HUES6 (cell line): ENCODE data around the gene YY1.

Experiments used
- H3K27ac ChIP-seq: 2 replicates; pipeline ENCODE4 v1.7.0; 2013; ENCODE audit warnings: low read depth, mild to moderate bottlenecking, low read length, inconsistent platforms
- H3K27me3 ChIP-seq: 2 replicates; pipeline ENCODE4 v1.6.1; 2013; ENCODE audit warnings: low read length; ENCODE audit not compliant: control insufficient read depth, insufficient read depth
- H3K36me3 ChIP-seq: 2 replicates; pipeline ENCODE4 v1.6.1; 2013; ENCODE audit warnings: low read length; ENCODE audit not compliant: control insufficient read depth, insufficient read depth
- H3K4me1 ChIP-seq: 2 replicates; pipeline ENCODE4 v1.6.1; 2013; ENCODE audit warnings: low read length; ENCODE audit not compliant: control insufficient read depth, insufficient read depth
- H3K4me3 ChIP-seq: 2 replicates; pipeline ENCODE4 v1.5.1; 2013; ENCODE audit warnings: low read depth, low read length
- H3K9ac ChIP-seq: one replicate; pipeline ENCODE4 v1.6.1; 2013; ENCODE audit warnings: mild to moderate bottlenecking, low read length
- H3K9me3 ChIP-seq: 2 replicates; pipeline ENCODE4 v1.6.1; 2013; ENCODE audit warnings: low read depth, low read length; ENCODE audit not compliant: control insufficient read depth, insufficient read depth

The YY1 gene

DNA sequence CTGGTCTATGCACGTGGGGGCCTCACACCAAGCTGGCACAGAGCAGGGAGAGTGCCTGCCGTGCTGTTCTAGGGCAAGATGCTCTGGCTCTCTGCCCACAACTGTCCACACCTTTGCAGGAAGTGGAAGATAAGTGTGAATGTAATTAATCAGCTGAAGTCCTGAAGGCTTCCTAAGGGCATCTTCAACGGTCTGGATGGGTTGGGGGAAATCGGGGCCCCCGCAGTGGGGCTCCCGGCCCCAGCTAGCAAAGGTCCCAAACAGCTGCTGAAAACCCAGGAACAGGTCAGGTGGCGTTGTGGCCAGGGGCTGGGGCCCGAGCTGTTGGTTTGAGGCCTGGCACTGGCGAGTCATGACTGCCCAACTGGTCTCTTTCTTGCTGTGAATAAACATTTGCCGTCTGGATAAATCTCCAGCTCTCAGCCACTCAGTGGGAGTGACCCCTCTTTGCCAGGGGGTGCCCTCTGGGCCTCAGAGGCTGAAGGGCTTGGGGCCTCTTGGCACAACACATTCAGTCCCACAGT lies 74.0 kb downstream of the YY1 start:
- H3K4me1 ChIP-seq, result peaks cover 43% of the 10 kb centered on the region
- H3K9ac ChIP-seq, result no peak overlapping the region
- no peaks in the 10 kb centered on the region for H3K9me3 ChIP-seq
- no peaks in the 10 kb centered on the region for H3K27me3 ChIP-seq
- H3K4me3 ChIP-seq, result no peak overlapping the region
- H3K27ac ChIP-seq, result no peak overlapping the region
- no peaks in the 10 kb centered on the region for H3K36me3 ChIP-seq

DNA sequence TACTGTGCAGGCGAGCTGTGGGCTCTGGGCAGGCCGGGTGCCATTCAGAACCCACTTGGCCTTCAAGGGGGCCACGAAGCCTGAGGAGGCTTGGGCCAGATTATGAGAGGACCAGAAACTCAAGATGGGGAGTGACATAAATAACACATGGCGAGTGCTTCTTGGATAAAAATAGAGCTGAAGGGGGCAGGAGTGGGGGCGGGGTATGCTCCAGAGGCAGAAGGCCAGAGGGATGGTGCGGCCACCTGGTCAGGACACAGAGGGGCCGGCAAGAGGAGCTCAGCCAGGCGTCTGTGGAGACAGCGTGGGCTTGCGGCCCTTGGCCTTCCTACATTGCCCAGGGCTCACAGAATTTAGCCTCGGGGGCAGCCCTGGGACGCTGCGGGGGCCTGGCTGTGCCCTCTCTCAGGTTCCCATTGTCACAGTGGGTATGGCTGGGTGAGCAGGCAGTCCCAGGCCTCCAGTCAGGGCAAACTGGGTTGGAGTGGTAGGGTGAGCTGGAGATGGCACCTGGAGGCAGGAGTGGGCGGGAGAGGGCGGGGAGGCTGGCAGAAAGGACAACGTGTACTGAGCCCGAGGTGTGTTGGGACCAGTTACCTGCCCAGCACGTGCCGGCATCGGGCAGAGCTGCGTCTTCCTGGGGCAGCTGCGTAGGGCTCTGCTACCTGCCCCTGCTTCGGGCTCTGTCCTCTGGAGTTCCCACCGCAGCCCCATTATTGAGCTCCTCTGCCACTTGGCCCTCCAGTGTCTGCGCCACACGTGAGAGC lies 74.7 kb downstream of the YY1 start:
- no peak overlapping the region for H3K4me3 ChIP-seq
- no peaks in the 10 kb centered on the region for H3K9me3 ChIP-seq
- H3K27me3 ChIP-seq, result no peaks in the 10 kb centered on the region
- H3K36me3 ChIP-seq, result no peaks in the 10 kb centered on the region
- no peak overlapping the region for H3K9ac ChIP-seq
- H3K4me1 ChIP-seq, result peaks cover 42% of the 10 kb centered on the region
- no peak overlapping the region for H3K27ac ChIP-seq

DNA sequence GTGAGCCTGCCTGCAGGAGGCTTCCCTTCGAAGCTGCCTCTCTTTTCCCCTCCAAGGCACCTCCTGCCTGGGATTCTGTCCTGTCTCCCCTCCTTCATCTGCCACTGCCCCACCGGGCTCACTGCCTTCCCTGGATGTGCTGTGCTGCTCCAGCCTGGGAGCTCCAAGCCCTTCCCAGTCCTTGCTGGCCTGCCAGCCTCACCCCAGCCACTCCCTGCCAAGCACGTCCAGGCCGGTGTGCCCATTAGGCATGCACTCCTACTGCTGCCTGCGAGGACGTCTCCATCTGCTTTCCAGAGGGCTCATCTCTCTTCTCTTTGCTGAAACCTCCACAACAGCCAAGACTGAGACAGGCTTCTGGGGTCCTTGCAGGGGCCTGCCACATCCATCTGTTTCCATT lies 75.8 kb downstream of the YY1 start:
- Histone ChIP-seq H3K36me3 (no peaks in the 10 kb centered on the region), H3K9ac (no peak overlapping the region), H3K27me3 (no peaks in the 10 kb centered on the region), H3K27ac (no peak overlapping the region), H3K4me3 (no peak overlapping the region), H3K9me3 (no peaks in the 10 kb centered on the region), H3K4me1 (peaks cover 33% of the 10 kb centered on the region)

DNA sequence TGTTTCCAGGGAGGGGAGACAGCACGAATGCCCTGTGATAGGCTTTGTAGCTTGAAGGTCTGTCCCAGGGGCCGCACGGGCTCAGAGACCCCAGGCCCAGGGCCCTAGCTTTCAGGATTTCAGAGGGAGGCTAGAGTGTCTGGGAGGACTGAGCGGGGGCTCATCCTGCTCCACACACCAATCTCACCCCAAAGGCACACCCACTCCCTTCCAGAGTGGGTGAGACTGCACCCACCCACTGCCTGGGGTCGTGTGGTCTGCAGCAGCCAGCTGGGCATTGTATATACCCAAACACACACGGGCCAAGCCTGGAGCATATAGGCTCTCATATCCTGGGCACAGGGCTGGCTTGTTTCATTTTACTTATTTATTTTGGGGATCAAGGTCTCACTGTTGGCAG lies 78.4 kb downstream of the YY1 start:
- no peak overlapping the region for H3K27ac ChIP-seq
- no peak overlapping the region for H3K9ac ChIP-seq
- H3K4me3 ChIP-seq, result no peak overlapping the region
- peaks cover 15% of the 10 kb centered on the region for H3K4me1 ChIP-seq
- no peaks in the 10 kb centered on the region for H3K36me3 ChIP-seq
- H3K9me3 ChIP-seq, result no peaks in the 10 kb centered on the region
- no peaks in the 10 kb centered on the region for H3K27me3 ChIP-seq

DNA sequence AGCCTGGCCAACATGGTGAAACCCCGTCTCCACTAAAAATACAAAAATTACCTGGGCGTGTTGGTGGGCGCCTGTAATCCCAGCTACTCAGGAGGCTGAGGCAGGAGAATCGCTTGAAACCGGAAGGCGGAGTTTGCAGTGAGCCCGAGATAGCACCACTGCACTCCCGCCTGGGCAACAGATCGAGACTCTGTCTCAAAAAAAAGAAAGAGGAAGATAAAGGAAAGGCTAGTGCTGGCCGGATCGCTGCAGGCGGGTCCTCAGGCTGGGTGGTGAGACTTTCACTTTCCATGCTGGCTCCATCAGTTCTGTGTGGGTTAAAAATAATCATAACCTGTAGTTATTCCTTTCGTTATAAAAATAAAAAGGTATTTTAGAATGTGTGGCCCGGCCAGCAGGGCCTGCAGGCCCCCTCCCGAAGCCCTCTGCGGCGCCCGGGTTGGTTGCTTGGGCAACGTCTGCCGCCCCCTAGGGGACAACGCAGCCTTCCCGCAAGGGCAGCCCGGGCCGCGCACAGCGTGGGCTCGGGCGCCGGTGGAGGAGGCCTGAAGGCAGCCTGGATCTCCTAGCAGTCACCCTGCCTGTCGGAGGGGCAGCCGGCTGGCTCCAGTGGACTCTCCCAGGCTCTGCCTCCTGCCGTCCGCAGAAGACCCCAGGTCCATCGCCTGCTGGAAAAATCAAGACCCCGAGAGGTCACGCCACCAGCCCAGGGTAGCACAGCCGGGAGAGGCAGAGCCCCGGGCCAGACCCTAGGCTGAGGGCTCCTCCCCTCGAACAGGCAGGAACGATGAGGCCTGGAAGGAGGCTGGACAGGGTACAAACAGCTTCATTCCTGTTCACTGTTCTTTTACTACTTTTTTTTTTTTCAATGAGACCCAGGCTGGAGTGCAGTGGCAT lies 79.2 kb downstream of the YY1 start:
- H3K9me3 ChIP-seq, result no peaks in the 10 kb centered on the region
- no peak overlapping the region for H3K27ac ChIP-seq
- peaks cover 8% of the 10 kb centered on the region; the same call in 1 of the 2 replicates for H3K4me1 ChIP-seq
- no peak overlapping the region for H3K9ac ChIP-seq
- H3K27me3 ChIP-seq, result no peaks in the 10 kb centered on the region
- H3K36me3 ChIP-seq, result no peaks in the 10 kb centered on the region
- H3K4me3 ChIP-seq, result no peak overlapping the region

GRCh38 chr14:100320157-100320856 lies 81.4 kb downstream of the YY1 start:
- Histone ChIP-seq H3K27me3 (no peaks in the 10 kb centered on the region), H3K36me3 (no peaks in the 10 kb centered on the region), H3K27ac (no peak overlapping the region), H3K9me3 (no peaks in the 10 kb centered on the region), H3K4me3 (no peak overlapping the region), H3K4me1 (no peaks in the 10 kb centered on the region), H3K9ac (no peak overlapping the region)

DNA sequence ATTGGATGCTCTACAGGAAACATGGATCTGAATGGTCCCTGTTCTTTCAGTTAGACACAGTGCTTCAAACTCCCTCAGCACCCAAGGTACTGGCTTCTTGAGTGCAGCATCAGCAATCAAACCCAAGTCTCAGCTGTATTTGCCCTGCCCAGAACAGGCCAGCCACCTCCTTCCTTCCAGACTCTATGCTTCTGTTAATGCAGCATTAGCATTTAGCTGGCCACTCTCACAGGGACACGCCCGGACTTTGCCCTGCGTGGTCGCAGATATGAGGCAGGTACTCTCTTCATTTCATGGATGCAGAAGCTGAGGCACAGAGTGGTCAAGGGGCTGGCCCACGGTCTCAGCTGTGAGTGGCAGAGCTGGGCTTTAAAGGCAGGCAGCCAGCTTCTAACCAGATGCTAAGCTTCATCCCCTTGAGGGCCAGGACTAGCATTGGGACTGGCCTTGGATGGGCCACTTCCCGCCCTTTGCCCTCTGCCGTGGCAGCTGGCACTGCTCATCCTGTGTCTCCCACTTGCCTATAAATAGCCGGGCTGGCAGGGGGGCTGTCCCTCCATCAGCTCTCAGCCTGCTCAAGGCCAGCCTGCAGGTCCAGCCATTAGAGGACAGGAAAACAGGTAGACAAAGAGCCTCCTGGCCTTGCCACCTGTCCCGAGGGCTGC lies 82.7 kb downstream of the YY1 start:
- no peak overlapping the region for H3K27ac ChIP-seq
- no peaks in the 10 kb centered on the region for H3K9me3 ChIP-seq
- H3K4me1 ChIP-seq, result no peaks in the 10 kb centered on the region
- H3K27me3 ChIP-seq, result no peaks in the 10 kb centered on the region
- H3K4me3 ChIP-seq, result no peak overlapping the region
- no peaks in the 10 kb centered on the region for H3K36me3 ChIP-seq
- no peak overlapping the region for H3K9ac ChIP-seq

GRCh38 chr14:100322138-100322957 lies 83.4 kb downstream of the YY1 start:
- no peak overlapping the region for H3K4me3 ChIP-seq
- no peak overlapping the region for H3K9ac ChIP-seq
- H3K9me3 ChIP-seq, result no peaks in the 10 kb centered on the region
- H3K36me3 ChIP-seq, result no peaks in the 10 kb centered on the region
- no peak overlapping the region for H3K27ac ChIP-seq
- H3K4me1 ChIP-seq, result no peaks in the 10 kb centered on the region
- no peaks in the 10 kb centered on the region for H3K27me3 ChIP-seq

GRCh38 chr14:100323121-100323941 lies 84.4 kb downstream of the YY1 start, which contains the start of gene SLC25A47:
TSS of gene SLC25A47 (plus strand) at chr14:100323339. CDS start at chr14:100323415, 76 bp downstream.
- H3K9ac ChIP-seq, result no peak within 1 kb of the TSS
- H3K27ac ChIP-seq, result no peak within 1 kb of the TSS
- H3K4me1 ChIP-seq, result no peaks in the 10 kb centered on the region

More at GRCh38 chr14:100323121-100323941, 84.4 kb downstream of the YY1 start, which contains the start of gene SLC25A47:
- no peaks in the 10 kb centered on the region for H3K36me3 ChIP-seq
- no peaks in the 10 kb centered on the region for H3K9me3 ChIP-seq
- no peak within 1 kb of the TSS for H3K4me3 ChIP-seq
- H3K27me3 ChIP-seq, result no peaks in the 10 kb centered on the region
